GM04504 (cell line): ENCODE measurements around the gene KDM5B.
"Not testable (repeated sequence)": the region's sequence is repeated elsewhere in the genome, so short reads cannot be mapped to it uniquely, and the experiment has no call there.

Experiments
- DNase-seq: peaks from one replicate; pipeline ENCODE4 v3.0.0-alpha.2; 2012; ENCODE audit warnings: low read depth

Gene KDM5B

GRCh38 chr1:202807926-202808757 lies at the start of gene KDM5B:
Gene KDM5B (minus strand): TSS chr1:202808421. CDS start chr1:202808305, 116 bp downstream.
- no peak for DNase-seq

DNA sequence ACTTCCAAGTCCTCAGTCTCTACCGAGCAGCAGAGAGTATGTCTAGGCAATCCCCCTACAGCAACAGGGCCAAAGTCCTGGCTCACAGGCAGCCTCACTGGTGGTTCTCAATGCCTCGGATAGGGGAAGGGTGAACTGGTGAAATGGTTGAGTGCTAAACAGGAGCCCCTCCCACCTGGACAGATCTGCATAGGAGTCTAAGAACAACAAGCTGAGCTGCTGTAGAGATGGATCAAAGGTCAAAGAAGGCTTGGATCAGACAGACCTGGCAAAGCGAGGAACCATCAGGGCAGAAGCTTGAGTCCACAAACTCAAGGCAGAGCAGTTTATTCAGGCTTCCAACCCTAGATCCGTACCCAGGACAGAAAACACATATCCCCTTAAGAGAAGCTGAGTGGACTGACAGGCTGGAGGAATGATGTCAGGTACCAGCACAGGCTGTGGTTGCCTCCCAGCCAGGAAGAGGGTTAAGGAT lies 49.0 kb upstream of the KDM5B start:
- DNase-seq: no peak

DNA sequence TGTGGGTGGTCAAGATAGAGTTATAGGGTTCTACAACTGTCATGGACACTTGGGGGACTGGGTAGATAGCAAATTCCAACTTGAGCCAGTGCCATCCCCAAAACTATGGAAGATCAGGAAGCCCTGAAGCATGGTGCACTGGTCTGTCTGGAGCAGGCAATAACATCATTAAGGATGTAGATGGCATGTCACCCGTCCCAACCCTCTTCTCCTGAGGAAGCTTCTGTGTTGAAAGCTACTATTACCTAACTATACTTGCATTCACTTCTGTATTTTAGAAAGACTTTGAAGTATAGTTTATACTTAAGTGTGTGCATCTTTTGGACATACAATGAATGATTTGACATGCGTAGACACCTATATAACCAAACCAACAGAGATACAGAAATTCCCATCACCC lies 47.8 kb upstream of the KDM5B start:
- no peak for DNase-seq

GRCh38 chr1:202854787-202855186 lies 46.6 kb upstream of the KDM5B start:
- no peak for DNase-seq

- DNase-seq: no peak
Measured at GRCh38 chr1:202852163-202852904, 44.1 kb upstream of the KDM5B start.

DNA sequence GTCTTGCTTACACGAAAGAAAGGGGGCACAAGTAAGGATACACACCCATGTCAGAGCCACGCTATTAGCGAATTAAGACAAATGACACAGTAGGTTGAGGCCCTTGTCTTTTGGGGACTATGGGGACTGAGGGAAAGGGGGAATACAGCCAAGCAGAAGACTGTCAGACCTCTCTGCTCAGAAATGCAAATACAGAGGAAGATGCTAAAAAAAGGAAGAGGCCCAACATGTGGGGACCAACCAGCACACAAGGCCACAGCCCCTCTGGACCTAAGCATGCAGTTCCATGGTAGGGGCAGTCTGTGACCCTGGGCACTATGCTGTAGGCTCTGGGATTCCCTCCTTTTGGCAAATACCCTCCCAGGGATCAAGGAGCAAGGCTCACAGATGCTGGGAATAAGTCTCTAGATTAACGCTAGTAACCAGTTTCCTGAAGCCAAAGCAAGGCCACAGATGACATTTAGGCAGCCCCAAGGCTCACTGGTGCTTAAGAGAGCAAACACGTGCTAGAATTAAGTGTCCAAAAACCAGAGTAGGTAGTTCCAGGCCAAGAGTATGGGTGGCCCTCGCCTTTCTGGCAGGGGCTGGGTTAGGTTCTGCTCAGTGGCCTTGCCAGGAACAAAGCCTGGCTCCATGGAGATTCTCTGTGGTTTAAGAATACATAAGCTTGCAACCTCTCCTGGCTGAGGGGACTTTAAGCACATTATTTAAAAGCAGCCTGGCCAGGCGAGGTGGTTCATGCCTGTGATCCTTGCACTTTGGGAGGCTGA lies 42.6 kb upstream of the KDM5B start:
- DNase-seq: no peak

DNA sequence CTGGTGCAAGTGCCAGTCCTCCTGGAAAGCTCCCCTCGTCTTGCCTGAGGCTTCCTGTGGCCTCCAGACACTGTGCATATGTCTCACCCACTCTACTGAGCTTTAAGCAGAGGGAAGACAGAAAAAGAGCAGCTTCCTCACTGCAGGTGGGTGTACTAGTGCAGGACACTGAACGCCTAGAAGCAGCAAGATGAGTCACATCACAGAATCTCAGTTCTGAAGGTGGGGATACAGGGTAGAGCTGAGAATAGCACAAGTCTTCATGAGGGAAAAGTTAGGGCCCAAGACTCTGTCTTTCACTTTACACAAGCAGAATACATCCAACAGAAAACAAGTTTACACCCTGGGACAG lies 39.9 kb upstream of the KDM5B start:
- no peak for DNase-seq

- no peak for DNase-seq
Measured at GRCh38 chr1:202844935-202845334, 36.7 kb upstream of the KDM5B start.

GRCh38 chr1:202844259-202844658 lies 36.0 kb upstream of the KDM5B start:
- DNase-seq: no peak

DNA sequence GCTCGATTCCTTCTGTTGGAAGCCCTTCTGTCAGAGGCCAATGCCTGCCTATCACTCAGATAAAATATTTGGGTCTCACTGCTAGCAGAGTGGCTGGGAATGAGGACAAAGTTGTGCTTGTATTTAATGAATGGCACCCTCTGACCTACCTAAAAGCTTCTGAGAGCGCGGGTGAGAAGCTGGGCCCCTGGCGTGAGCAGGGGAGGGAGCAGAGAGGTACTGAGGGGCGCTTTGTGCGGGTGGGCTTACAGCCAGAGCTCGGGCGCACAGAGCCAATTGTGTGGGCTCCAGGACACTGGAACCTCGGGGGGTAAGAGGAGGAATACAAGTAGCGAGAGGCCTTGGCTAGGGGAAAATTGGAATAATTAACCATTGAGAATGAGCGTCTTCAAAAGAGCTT lies 34.9 kb upstream of the KDM5B start:
- no peak for DNase-seq

GRCh38 chr1:202837746-202838262 lies 29.6 kb upstream of the KDM5B start:
- DNase-seq: no peak

GRCh38 chr1:202836623-202837403 lies 28.6 kb upstream of the KDM5B start:
- DNase-seq: no peak

- no peak for DNase-seq
Measured at GRCh38 chr1:202835548-202836072, 27.4 kb upstream of the KDM5B start.

DNA sequence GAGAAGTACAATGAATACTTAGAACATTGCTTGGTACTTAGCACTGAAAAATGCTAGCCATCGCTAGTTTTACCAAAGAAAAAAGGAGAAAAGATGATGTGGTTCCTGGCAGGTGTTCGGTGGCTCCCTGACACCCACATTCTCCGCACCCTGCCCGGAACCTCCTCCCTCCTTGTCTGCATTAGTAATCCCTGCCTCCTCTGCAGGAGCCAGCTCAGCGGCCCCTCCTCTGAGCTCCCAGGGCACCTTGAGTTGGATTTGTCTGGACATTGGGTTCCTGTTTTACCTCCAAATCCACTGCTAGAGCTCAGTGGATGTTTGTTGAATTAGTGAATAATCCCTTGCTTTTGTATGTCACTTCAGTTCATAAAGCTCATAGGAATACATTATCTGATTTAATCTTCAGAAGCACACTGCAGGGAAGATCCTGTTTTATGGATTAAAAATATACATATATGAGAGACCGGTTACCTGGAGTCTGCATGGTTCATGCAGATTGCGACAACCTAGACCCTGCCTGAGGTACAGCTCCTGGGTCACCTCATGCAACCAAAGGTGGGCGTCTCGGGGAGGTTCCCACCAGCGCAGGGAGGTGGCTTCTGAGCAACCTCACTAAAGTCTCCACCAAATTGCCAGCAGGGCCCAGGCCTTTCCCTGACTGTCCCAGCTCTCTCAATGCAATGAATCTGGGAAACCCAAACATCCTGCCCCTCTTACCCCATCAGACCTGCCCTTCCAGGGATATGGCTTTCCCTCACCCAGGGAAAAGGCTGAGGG lies 26.7 kb upstream of the KDM5B start:
- no peak for DNase-seq

DNA sequence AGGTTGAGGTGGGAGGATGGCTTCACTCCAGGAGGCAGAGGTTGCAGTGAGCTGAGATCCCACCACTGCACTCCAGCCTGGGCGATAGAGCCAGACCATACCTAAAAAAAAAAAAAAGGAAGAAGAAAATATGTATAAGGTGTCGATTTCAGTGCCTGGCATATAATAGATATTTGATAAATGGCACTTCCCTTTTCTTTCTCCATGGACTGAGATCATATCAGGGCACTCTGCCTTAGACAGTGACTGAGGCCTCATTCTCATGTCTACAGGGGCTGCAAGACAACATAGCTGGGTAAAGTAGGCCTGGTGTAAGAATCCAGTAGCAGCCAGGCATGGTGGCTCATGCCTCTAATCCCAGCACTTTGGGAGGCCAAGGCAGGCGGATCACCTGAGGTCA lies 23.7 kb upstream of the KDM5B start:
- DNase-seq: no peak

GRCh38 chr1:202829223-202829622 lies 21.0 kb upstream of the KDM5B start:
- DNase-seq: not testable (repeated sequence)

GRCh38 chr1:202825748-202826147 lies 17.5 kb upstream of the KDM5B start:
- DNase-seq: no peak

DNA sequence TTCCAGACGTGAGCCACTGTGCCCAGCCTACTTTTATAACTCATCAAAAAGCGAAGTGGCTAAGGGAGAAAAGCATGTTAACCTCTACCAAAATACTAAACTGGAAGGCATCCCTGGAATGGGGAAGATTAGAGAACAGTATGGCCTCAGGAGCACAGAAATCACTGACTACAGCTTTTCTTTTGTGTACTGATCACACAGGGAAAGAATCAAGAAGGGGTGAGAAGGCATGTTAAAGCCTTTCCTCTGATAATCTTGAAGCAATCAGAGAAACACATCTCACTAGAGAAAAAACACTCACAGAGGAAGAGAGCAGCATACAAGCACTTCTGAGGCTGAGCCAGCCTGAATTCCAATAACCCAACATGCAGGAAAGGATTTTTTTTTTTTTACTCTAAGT lies 13.2 kb upstream of the KDM5B start:
- no peak for DNase-seq

GRCh38 chr1:202818819-202819218 lies 10.6 kb upstream of the KDM5B start:
- DNase-seq: no peak

GRCh38 chr1:202815120-202815519 lies 6.9 kb upstream of the KDM5B start:
- no peak for DNase-seq
